Measurements from ENCODE around the gene HAUS3.

HAUS3 gene

DNA sequence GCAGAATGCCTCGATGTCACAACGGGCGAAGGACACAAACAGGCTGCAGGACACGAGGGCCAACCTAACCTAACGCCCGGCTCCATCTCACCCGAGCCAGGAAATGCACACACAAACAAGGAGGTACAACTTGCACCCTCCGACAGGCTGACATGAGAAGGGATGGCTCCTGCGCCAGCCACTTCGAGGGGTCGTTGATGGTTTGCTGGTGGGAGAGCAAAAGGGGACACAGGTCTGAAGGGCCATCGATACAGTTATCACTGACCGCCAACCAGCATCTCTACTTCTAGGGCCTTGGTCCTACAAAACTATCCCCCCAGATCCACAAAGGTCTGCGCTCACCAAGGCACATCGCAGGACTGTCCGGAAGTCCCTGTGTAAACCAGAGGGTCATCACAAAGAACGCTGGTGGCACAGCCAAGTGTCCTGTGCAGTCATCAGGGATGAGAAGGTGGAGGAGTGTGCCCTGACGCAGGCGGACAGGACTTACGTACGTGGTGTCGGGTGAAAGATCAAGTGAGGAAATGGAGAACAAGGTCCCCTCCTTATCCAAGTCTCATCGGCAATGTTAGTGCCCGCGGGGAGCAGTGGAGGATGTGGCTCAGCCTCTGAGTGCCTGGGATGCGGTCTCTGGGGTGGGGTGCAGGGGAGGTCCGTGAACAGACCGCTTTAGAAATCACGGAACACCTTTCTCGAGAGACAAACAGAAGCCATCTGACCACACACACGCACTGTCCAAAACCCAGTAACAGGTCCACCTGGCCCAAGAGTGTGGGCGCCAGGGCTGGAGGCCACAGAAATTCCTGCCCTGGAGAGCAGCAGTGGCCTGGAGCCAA lies 13.0 kb upstream of the HAUS3 start:
- DNase-seq (ENCODE audit: low read depth): no peak
- TF ChIP-seq, protein P1, sequence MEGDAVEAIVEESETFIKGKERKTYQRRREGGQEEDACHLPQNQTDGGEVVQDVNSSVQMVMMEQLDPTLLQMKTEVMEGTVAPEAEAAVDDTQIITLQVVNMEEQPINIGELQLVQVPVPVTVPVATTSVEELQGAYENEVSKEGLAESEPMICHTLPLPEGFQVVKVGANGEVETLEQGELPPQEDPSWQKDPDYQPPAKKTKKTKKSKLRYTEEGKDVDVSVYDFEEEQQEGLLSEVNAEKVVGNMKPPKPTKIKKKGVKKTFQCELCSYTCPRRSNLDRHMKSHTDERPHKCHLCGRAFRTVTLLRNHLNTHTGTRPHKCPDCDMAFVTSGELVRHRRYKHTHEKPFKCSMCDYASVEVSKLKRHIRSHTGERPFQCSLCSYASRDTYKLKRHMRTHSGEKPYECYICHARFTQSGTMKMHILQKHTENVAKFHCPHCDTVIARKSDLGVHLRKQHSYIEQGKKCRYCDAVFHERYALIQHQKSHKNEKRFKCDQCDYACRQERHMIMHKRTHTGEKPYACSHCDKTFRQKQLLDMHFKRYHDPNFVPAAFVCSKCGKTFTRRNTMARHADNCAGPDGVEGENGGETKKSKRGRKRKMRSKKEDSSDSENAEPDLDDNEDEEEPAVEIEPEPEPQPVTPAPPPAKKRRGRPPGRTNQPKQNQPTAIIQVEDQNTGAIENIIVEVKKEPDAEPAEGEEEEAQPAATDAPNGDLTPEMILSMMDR (IDR thresholded peaks at IDR 0.05; ENCODE audit: insufficient read depth, low read depth, low read length, missing control alignments): no peak
- H3K4me3 ChIP-seq (ENCODE audit: low read depth, low read length): no peak overlapping the region

GRCh38 chr4:2253160-2254084 lies 11.5 kb upstream of the HAUS3 start:
- TF ChIP-seq, protein P1 (IDR thresholded peaks at IDR 0.05; ENCODE audit: insufficient read depth, low read depth, low read length, missing control alignments): no peak
- DNase-seq (ENCODE audit: low read depth): no peak

DNA sequence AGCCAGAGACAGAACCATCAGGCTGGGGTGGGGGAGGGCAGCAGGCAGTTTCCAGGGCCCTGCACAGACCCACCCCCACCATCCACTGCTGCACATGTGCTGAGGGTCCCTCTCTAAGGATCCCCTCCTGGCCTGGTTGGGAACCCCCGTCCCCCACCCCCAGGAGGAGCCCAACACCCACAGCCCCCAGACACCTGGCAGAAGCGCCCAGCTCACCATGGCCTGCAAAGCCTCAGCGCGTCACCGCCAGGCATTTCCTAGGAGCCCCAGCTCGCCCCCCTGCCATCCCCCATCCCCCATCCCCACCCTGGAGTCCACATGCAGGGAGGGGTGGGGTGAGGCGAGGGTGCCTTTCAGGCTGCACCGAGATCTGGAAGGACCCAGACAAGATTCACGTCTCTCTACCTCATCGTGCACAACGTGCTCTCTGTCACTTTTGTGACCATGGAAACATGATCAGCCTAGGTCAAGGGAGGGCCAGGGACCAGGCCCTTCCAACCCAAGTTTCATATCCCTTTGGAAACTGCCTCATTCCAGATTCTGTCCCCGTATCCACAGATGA lies 10.7 kb upstream of the HAUS3 start:
- TF ChIP-seq, protein P1 (IDR thresholded peaks at IDR 0.05; ENCODE audit: insufficient read depth, low read depth, low read length, missing control alignments): no peak
- H3K4me3 ChIP-seq (ENCODE audit: low read depth, low read length): no peak overlapping the region
- DNase-seq (ENCODE audit: low read depth): no peak

More at GRCh38 chr4:2253160-2254084, 11.5 kb upstream of the HAUS3 start:
- H3K4me3 ChIP-seq (ENCODE audit: low read depth, low read length): no peak overlapping the region

DNA sequence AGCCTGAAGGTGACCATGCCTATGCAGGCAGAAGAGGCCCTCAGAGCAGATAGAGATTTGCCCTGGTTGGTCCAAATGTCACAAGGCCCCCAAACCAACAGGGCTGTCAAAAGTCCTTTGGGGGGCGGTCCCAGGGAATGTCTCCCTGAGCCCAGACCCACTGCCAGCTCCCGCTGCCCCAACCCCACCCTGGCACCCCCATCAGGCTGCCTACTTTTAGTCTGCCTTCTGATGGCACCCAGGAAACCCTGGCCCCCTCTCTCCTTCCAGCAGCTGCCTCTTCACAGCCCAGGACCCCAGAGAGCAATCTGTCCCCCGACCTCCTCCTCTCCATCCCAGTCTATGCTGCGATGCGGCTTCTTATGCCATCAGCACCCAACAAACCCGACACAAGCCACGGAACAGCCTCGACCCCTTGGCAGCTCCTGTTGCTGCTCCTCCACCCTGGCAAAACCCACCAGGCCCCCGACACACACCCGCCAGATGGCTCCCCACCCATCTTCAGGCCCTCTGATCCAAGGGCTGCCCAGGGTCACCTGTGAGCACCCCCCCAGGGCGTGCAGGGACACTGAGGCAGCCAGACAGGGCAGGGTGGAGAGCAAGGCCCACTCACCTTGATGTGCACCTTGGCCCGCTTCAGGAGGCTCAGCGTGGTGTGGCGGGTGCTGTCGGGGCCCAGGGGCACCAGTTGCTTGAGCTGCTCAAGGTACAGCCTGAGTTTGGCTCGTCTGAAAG lies 10.0 kb upstream of the HAUS3 start:
- TF ChIP-seq, protein P1 (IDR thresholded peaks at IDR 0.05; ENCODE audit: insufficient read depth, low read depth, low read length, missing control alignments): no peak
- no peak for DNase-seq (ENCODE audit: low read depth)
- H3K4me3 ChIP-seq (ENCODE audit: low read depth, low read length): no peak overlapping the region

DNA sequence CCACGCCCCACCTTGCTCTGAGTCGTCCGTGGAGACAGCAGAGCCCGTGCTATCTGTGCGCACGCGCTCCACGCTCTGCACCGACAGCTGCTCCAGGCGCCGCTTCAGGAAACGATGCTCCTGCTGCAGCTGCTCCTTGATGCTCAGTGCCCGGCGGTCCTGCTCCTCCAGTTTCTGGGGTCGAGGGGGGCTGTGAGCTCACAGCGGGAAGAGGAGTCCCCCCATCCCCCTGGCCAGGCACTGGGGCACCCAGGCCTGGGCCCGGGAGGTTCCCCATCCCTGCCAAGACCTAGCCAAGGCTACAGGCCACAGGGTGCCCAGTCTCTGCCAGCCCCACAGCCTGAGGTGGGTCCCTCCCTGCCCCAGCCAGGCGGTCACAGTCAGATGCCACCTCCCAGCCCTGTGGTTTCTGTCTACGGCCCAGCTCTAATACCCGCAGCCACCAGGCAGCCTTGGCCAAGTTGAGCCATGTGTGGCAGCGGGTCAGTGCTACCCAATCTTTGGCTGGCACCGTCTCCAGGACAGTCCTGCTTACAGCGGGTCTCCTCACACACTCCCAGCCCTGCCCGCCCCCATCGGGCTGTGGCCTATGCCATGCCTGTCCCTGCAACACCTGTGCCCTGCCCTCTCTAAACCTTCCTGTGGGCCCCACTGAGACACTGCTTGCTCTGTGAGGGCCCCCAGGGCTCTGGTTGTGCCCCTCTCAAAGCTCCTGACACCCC lies 9.3 kb upstream of the HAUS3 start:
- DNase-seq (ENCODE audit: low read depth): no peak
- TF ChIP-seq, protein P1 (IDR thresholded peaks at IDR 0.05; ENCODE audit: insufficient read depth, low read depth, low read length, missing control alignments): no peak
- H3K4me3 ChIP-seq (ENCODE audit: low read depth, low read length): no peak overlapping the region
